Measurements from ENCODE around the gene HS3ST1.
"Not testable (repeated sequence)": the region's sequence is repeated elsewhere in the genome, so short reads cannot be mapped to it uniquely, and the experiment has no call there.

Gene HS3ST1

GRCh38 chr4:11404431-11404830 is 24.3 kb downstream of the HS3ST1 start:
- no peak for DNase-seq (ENCODE audit: low read depth in 1 of 2, low spot score in 1 of 2)

GRCh38 chr4:11402192-11402591 is 26.5 kb downstream of the HS3ST1 start:
- DNase-seq (ENCODE audit: low read depth in 1 of 2, low spot score in 1 of 2), result no peak

DNA sequence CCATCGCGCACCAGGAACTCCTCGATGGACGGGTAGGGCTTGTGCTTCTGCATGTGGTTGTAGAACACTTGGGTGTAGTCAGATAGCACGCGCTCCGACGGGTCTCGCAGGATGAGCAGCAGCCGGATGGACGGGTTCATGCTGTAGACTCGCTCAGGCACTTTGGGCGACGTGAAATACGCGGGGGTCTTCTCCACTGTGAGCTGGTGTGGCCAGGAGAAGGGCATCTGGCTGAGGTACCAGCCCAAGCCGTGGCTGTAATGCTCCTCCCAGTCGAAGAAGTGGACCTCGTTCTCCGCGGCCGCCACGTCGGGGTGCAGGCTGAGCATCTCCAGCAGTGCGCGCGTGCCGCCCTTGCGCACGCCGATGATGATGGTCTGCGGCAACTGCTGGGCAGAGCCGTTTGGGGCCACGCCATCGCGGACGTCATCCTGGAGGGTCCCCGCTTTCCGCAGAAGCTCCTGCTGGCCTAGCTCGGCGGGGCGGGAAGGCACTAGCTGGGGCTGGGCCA is 29.2 kb downstream of the HS3ST1 start:
- no peak for DNase-seq (ENCODE audit: low read depth in 1 of 2, low spot score in 1 of 2)

DNA sequence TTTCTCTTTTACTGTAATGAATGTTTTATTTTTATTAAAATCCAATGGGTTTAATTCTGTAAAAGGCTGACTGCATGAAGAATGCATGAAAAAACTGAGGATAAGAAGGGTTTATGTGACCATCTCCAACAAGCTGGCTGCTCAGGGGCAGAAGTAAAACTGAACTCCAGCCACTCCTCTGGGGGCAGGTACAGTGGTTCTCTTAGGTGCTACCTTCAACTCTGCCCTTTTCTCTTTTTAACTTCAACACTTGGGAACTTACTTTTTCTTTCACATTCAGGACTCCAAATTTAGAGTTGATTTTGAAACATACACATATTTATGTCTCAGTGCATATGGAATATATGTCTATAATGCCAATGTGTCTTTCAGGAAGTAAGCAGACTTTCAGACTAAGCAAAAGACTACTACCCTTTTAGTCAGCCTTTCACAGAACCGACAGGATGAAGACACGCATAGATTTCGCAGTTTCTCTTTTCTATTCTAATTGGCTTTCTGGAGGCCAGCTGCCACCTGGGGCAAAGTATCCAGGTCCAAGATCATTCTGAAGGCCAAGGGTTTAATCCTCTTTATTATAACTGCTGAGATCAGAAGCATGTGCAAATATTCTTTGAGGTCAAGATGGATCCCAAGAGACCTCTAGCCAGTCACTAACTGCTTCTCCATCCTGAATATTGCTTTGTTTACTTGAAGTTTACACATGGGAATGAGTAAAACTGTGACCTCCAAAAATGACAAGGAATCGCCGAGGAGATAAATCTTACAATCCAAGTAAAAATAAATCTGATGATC is 30.7 kb downstream of the HS3ST1 start:
- DNase-seq (ENCODE audit: low read depth in 1 of 2, low spot score in 1 of 2), result no peak

DNA sequence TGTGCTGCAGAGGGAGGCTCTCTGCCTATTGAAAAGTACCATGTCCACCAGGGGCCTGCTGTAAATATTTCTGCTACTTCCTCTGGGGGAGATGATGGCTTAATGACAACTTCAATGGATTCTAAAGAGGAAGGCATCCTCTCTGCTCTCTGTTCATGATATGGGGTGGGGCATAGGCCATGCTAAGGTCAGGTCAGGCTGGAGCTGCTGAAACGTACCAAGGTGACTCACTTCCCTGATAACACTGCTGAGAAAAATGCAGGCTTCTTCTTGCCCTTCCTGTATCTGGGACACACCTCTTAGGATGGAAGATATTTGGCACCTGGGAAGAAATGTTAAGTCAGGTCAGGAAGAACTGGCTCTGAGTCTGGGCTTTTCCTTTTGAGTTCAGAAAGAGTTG is 31.5 kb downstream of the HS3ST1 start:
- no peak for DNase-seq (ENCODE audit: low read depth in 1 of 2, low spot score in 1 of 2)

DNA sequence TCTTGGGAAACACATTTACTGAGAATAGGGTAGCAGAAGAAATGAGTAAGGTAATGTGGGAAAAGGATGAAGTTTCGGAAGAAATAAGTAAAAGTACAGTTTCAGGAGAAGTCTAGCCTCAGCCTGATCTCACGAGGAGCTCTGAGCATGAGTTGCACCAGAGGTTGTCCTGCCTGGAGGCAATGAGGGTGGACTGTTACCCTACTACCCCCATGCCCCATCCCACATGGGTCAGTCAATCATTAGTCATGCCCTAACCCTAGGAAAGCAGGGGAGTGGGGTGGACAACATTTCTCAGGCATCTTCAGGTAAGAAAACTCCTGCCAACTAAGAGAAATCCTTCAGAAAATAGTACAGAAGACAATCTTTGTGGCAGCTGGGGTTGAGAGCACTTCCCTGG is 35.1 kb downstream of the HS3ST1 start:
- no peak for DNase-seq (ENCODE audit: low read depth in 1 of 2, low spot score in 1 of 2)

GRCh38 chr4:11384072-11384471 is 44.6 kb downstream of the HS3ST1 start:
- not testable (repeated sequence) for DNase-seq (ENCODE audit: low read depth in 1 of 2, low spot score in 1 of 2)

DNA sequence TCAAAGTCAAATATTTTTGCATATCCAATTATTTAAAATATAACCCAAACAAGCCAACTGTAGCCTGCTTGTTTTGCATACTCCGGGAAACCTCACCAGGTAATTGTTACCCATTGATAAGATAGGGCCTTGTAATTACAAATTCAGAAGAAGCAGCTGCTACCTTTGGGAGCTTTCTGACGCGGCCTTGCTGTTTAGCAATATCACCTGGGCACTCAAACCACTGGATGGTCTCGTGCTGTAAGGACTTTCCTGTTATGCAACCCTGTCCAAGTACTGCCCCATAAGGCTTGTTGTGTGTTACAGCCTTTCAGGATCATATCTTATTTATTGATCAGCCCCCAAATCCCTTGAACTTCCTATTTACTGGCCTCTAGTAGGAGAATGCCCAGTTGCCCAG is 52.1 kb downstream of the HS3ST1 start:
- no peak for DNase-seq (ENCODE audit: low read depth in 1 of 2, low spot score in 1 of 2)

DNA sequence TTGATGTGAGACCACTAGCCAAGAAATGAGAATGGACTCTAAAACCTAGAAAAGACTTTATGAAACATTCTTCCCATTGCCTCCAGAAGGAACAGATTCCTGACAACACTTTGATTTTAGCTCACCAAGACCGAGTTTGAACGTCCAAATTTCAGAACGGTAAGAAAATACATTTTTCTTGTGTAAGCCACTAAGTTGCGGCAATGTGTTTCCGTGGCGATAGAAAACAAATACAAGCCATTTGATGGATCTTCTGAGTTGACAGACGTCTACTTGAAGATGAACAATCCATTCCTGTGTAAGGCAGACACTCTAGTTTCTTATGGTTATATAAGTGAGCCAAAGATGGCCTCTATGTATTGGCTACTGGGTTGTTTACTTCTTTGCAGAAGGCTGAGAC is 52.5 kb downstream of the HS3ST1 start:
- DNase-seq (ENCODE audit: low read depth in 1 of 2, low spot score in 1 of 2), result no peak

GRCh38 chr4:11368701-11369115 is 60.0 kb downstream of the HS3ST1 start:
- no peak for DNase-seq (ENCODE audit: low read depth in 1 of 2, low spot score in 1 of 2)

- no peak for DNase-seq (ENCODE audit: low read depth in 1 of 2, low spot score in 1 of 2)
Measured at GRCh38 chr4:11367371-11367770, 61.3 kb downstream of the HS3ST1 start.

GRCh38 chr4:11366859-11367258 is 61.8 kb downstream of the HS3ST1 start:
- DNase-seq (ENCODE audit: low read depth in 1 of 2, low spot score in 1 of 2), result no peak

DNA sequence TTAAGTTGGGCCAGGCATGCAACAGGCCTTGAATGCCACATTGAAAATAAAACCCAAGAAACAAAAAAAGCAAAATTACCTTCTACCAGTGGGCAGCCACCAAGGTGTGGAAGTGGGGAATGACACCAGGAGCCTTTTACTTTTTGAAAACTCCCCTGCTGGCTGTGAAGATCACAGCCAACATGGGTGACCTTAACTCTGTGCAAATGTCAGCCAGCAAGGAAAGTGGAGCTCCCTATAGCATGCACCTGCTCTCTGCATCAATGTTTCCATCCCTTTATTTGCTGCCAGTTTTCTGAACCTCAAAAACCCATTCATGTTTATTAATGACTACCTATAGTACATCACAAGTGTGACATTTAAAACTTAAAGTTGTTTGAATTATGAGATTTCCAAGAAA is 63.7 kb downstream of the HS3ST1 start:
- DNase-seq (ENCODE audit: low read depth in 1 of 2, low spot score in 1 of 2), result no peak

GRCh38 chr4:11359591-11359990 is 69.1 kb downstream of the HS3ST1 start:
- DNase-seq (ENCODE audit: low read depth in 1 of 2, low spot score in 1 of 2), result no peak

GRCh38 chr4:11355226-11355625 is 73.5 kb downstream of the HS3ST1 start:
- no peak for DNase-seq (ENCODE audit: low read depth in 1 of 2, low spot score in 1 of 2)

- no peak for DNase-seq (ENCODE audit: low read depth in 1 of 2, low spot score in 1 of 2)
Measured at GRCh38 chr4:11354531-11354930, 74.2 kb downstream of the HS3ST1 start.

GRCh38 chr4:11348449-11349088 is 80.1 kb downstream of the HS3ST1 start:
- no peak for DNase-seq (ENCODE audit: low read depth in 1 of 2, low spot score in 1 of 2)

DNA sequence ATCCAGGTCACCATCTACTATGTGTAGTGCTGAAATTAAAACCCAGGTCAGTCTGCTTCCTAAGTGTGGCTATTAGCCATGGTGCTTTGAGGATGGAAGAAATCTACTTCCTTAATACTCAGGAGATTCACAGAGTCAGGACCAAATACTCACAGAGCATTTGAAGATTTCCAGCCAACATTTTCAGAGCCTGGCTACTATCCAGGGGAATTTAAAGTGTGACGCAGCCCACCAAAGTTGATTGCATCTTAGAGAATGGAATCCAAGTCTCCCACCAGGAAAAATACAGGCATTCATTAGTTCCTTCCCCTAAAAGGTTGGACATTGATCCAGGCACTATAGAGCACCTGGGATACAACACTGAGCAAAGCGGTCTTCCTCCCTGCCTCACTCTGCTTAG is 83.8 kb downstream of the HS3ST1 start:
- no peak for DNase-seq (ENCODE audit: low read depth in 1 of 2, low spot score in 1 of 2)

- DNase-seq (ENCODE audit: low read depth in 1 of 2, low spot score in 1 of 2), result no peak
Measured at GRCh38 chr4:11343536-11343935, 85.2 kb downstream of the HS3ST1 start.

Data from activated CD4-positive, alpha-beta T cell treated with anti-CD3 and anti-CD28 coated beads, Interleukin-2, amount 50 U/mL, for 24 hours (primary cell).